Fibroblast of skin of abdomen (primary cell): ENCODE measurements around the gene ZIC2.
A peak's percentile ranks its signal among the peaks of the same experiment; 100 is the strongest.

Source experiments
- DNase-seq: peaks from one replicate; pipeline ENCODE4 v3.0.0-alpha.2; 2013

ZIC2 gene

DNA sequence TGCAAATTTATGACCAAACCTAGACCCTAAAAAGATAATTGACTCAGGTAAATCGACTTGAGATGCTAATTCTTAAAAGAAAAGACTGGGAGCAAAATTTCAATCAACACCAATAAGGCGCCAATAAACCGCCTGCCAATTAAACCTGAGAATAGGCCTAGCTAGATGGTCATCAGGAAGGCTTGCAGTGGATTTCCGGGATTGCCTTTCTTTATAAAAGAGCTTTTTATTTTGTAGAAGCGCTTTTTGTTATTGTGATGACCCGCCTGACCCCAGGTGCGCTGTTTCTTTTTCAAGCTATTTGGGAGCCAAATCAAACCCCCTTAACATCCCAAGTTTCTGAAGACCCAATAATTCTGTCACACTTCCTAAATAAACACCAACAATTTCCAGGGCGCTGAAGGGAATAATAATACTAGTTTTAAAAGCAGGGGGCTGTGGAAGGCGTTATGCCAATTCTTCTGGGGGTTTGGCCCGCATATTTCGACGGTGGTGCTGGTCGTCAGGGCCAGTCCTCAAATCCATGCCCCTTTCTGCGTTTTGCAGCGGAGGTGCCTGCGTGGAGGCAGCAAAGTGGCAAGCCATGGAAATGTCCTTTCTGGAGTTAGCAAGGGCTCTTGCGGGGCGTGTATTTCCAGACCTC is 7.2 kb upstream of the ZIC2 start:
- DNase-seq: no peak

DNA sequence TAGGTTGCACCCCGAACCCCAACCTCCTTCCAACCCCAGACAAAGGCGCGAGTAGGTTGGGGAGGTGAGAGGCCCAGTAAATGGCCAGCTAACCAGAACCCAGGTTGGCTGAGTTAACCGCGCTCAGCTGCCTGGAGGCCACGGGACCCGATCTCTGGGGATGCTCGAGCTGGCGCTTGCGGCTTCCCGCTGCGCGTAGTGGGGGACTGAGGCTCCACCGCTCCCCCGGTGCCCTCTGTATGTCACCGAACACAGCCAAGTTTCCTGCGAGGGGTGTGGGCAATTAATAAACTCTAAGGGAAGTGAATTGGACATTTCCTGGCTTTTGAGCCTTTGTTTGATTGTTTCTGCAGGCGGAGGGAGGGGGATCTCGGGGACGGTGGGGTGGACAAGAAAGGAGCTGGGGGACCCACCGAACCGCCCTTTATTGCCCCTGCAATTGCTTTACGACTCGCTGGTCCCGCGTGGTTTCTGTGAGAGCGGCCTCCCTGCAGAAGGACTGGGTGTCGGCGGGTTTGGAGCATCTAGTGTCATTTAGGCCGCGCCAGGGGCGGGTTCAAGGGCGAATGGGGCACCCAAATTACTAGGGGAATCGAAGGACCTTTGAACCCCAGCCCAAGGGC is 6.5 kb upstream of the ZIC2 start:
- no peak for DNase-seq

DNA sequence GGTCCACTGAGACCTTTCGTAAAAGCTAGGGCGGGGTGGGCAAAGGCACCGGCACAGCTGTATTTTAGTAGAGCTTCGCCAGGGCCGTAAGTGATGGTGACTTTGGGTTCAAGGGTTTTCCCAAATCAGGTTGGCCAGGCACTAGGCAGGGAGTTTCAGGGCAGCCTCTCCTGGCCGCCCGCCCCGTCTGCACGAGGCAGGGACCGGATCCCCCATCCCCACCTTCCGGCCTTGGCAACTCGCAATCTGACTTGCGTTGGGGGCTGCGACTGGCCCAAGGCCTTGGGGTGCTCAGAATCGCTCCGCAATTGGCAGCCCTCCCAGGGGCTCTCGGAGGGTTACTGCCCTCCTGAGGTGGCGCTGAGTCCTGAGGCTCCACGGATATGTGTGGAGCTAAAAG is 6.0 kb upstream of the ZIC2 start:
- DNase-seq: no peak

DNA sequence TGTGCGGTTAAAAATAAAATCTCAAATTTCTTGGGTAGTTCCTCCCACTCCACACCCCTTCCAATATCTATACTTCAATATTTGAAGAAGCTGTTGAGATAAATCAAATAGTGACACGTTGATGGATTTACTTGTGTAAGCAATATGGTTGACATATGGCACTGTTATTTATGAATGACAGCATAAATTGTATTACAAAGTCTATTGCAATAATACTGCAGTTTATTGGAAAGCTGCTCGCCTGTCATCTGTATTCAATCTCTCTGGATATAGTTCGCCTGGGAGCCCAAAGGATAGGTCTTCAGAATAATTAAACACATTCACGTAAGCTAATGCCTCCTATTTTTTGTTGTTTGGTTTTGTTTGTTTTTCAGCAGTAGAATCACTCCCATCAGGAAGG is 5.0 kb upstream of the ZIC2 start:
- no peak for DNase-seq

DNA sequence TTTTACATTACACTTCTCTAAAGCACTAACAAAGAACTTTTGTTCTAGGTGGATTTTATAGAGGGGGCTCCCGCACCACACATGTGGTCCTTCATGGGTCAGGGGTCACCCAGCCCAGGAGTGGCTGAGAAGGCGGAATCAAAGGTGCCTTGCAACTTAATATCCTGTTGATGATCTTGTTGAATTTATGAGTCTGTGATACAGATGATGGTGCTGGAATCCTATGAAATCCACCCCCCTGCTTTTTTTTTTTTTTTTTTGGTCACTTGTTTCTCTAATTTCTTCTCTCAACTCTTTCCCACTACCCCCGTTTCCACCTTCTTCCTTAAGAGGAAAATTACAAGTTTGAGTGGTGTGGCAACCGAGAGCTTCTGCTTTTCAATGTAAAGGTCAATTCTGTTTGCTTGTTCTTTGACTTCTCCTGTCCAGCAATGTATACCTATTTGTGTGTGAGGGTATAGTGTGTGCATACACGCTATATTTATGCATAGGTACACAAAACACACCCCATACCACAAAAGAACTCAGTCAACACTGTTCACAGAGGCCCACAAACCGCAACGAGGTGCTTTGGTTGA is 4.2 kb upstream of the ZIC2 start:
- DNase-seq: no peak

DNA sequence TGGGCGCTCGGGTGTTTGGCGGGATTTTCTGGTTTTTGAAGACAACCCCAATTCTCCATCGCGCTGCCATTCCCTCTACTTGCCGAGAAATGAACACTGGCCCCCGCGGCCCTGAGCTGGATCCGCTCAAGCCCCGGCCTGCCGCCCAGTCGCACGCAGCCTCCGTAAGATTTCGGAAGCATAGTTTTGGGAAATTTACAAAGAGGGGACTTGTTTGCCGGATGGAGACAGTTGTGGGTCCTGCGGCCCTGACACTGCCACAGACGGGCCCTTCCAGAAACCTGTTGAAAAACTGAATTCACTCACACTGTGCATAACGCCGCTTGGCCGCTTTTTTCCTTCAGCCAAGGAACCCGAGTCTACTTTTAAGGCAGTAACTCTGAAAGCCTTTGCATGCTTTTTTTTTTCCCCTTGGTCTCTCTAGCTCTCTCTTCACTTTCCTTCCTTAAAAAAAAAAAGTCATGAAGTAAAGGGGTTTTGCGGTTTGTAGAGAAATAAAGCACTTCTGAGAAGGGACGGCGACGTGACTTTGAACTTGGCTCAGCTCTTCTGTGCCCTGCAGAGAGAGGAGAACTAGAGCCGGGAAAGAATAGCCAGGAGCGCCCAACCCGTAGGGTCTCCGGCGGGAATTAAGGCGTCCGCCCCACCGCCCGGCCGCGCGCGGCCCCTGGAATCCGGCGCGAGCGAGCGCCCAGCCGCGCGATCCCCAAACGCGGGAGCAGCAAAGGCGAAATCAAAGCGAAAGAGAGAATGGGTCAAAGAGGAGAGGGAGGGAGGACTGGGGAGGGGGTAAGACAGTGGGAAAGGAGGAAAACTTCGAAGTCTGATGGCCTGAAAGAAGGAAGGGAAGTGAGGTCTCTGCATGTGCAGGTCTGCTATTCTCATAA is 3.4 kb upstream of the ZIC2 start:
- no peak for DNase-seq

DNA sequence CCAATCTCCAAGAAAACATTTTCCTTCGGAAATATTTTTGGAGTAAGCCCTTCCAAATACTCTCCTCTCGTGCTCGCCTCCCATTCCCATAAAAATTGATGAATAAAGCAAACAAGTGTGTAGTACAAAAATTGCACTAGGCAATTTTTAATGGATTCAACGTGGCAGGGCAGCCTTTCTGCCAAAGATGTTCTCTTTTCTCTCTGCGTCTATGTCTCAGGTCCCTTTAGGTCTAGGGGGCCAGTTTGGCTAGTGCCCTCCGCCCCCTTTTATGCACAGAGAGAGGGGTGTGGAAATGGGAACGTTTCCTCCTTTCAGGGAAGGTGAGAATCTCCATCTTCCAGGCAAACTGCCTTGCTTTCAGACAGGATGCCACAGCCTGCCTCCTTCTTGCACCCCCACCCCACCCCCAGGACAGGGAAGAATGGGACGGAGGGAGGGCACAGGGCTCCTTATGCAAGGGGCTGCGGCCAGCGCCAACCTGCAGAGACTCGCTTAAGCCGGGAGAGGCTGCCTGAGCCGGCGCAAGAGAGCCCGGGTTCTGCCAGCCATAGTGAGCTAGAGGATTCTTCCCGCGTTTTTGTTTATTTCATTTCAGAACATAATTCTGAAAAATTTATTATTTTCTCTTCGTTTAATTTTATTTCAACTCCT is 2.7 kb upstream of the ZIC2 start:
- DNase-seq: no peak

DNA sequence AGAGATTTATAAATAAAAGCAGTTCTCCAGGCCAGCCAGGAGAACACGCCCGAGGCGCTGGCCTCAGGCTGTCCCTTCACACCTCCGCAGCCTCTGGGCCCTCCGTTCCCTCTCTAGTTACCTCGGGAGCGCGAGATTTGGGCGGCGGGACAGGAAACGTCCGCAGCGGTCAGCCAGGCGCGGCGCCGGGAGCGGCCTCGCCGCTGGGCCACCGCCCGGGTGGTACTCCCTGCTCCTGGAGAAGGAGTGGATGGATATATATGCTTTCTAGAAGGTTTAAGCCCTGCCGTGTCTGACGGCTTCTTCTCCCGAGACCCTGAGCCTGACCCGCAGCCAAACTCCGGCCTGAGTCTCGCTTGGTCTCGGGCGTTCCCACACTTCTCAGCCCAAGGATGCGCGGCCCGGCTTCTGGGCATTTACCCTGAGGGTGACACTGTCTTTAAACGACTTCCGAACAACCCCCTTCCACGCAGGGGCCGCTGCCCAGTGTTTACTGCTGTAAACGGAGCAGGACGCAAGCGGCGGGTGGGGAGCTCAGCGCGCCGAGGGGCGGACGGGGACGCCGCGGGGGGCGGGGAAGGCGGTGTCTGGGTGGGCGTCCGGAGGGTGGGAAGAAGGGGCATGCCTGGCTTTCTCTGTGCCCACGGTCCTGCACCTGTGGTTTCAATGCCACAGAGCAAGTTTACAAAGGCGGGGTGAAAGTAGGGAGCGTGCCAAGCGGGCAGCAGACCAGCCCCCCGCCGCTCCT is 2.0 kb upstream of the ZIC2 start:
- no peak for DNase-seq

DNA sequence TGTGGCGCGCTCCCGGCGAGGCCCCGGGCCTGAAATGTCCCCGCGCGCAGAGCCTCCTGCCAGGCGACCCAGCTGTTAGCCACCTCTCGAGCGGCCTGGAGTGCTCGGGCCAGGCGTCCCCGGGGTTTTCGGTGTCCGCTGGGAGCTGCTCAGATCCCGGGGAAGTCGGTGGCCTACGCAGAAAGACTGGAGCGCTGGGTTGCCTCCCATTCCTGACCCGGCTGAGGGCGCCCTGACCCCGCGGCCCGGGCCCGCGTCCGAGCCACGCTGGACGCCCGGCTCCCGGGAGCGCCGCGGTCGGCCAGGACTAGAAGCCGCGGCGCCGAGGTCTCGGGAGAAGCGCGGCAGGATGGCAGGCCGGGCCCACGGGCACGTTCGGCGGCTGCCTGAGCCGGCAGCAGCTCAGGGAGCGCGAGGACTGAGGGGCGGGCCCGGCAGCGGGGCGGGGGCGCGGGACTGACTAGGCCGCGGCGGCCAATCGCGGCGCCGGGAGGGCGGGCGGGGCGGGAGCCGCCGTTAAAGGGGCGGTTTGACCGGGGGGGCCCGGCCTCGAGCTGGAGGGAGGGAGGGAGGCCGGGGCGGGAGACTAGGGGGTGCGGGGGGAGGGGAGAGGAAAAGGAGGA is 1.3 kb upstream of the ZIC2 start:
- peak; percentile 48 for DNase-seq

DNA sequence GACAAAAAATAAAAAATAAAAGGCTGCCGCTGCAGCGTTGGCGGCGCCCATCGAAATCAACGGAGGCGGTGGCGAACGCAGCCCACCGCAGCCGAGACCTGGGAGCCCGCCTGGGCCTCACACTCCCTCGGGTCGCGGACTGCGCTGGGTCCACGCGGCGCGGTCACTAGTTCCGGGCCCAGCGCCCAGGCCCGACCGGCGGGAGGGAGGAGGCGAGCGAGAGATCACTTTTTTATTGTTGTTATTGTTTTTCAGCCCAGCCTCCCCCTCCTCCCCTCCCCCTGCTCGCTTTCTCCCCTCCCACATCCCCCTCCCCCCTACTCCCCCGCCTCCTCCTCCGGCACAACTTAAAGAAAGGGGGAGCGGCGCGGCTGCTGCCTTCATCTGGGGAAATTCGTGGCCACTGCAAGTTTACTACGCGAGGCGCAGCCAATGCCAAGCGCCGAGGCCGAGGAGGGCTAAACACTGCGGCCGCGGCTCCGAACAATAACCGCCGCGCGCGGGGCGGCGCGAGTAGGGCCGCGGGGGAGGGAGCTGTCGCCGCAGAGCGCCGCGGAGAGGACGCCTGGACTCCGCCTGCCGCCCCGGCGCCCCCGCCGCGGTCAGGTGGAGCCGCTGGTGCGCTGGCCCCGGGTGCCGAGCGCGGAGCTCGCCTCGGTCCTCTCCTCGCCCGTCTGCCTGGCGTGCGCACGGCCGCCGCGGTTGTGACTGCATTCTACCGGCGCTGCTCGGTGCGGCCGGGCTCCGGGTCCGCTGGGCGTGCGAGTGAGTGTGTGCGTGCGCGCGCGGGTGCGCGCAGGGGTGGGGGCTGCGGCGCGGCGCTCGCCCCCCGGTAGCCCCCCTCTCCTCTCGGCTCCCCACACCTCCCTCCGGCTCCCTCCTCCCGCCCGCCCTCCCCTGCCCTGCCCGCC is 505 bp upstream of the ZIC2 start:
- DNase-seq: no peak

DNA sequence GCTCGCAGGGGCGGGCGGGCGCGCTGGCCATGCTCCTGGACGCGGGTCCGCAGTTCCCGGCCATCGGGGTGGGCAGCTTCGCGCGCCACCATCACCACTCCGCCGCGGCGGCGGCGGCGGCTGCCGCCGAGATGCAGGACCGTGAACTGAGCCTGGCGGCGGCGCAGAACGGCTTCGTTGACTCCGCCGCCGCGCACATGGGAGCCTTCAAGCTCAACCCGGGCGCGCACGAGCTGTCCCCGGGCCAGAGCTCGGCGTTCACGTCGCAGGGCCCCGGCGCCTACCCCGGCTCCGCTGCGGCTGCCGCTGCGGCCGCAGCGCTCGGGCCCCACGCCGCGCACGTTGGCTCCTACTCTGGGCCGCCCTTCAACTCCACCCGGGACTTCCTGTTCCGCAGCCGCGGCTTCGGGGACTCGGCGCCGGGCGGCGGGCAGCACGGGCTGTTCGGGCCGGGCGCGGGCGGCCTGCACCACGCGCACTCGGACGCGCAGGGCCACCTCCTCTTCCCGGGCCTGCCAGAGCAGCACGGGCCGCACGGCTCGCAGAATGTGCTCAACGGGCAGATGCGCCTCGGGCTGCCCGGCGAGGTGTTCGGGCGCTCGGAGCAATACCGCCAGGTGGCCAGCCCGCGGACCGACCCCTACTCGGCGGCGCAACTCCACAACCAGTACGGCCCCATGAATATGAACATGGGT is 599 bp downstream of the ZIC2 start:
- no peak for DNase-seq

DNA sequence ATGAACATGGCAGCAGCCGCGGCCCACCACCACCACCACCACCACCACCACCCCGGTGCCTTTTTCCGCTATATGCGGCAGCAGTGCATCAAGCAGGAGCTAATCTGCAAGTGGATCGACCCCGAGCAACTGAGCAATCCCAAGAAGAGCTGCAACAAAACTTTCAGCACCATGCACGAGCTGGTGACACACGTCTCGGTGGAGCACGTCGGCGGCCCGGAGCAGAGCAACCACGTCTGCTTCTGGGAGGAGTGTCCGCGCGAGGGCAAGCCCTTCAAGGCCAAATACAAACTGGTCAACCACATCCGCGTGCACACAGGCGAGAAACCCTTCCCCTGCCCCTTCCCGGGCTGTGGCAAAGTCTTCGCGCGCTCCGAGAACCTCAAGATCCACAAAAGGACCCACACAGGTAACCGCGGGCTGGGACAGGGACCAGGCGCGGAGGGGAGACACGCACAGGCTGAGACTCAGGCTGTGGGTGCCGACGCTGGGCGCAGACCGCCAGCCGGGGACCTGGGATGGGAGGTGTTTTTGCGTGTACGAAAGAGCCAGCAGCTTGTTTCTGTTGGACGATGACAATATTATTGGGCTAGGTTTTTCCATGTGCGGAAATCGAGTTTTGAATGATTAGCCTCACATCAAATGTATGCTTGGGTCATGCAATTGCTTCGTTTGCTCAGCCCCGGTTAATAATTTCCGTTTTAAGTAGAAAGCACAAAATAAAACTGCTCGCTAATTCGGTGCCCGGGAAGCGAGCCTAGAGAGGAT is 1.3 kb downstream of the ZIC2 start:
- DNase-seq: no peak

DNA sequence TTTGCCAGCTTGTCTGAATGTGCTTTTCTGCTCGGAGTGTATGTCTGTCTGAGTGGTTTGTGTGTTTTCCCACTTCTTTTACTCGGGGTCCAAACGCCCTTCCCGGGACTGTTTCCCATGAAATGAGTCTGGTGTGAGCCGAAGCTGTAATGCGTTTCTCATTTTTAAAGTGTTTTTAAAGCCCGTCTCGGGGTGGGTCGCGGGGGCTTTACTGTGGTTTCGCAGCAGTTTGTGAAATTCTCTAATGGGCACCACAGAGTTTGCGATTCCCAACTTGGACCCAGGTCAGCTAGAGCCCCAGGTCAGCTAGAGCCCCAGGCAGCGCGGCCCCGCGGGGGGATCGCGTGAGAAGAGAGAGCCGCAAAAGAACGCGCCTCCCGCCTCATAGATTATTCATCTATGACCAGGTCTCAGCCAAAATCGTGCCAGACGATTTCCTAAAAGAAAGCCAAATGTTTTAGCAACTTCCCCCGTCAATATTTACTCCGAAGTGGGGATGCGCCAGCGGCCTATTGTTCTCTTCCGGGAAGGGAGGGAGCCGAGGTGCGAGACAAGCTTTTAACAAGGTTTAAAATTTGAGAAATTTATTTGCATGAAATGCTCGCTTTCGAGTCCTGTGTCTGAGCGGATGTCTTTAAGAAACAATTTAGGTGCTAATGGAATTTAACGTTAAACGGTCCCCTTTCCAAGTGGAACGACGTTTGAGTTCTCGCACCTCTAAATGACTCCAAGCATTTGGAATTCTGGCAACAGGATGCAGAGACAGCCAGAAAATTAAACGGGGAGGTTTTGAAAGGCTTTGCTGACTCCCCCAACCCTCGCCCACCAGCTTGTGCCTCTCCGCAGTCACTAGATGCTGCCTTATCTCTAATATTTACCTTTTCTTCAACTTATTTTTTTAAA is 2.2 kb downstream of the ZIC2 start:
- no peak for DNase-seq

DNA sequence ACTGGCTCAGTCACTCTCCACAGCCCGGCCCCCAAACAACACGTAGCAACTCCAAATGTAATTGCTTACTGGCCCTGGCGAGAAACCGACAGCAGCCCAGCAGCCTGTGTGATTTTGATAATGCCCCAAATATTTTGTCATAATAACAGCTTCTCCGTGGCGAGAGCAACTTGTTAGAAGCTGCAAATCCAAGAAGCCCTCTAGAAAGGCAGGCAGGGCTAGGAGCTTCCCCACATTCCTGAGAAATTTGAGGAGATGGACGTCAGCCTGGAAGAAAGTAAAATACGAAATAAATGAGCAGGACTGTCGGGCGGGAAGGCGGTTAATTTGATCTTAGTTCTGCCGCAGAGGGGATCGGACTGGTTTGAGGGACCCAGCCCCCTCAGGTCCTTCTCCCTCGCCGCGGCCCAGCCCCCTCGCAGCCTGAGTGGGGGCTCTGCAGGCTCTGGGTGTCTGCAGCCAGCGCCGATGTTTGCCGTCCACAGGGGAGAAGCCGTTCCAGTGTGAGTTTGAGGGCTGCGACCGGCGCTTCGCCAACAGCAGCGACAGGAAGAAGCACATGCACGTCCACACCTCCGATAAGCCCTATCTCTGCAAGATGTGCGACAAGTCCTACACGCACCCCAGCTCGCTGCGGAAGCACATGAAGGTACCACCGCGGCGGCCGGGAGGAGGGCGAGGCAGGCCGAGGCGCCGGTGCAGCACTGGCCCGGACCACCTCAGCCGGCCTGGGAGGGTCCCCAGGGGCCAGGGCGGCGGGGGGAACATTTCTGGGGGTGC is 3.1 kb downstream of the ZIC2 start:
- no peak for DNase-seq

DNA sequence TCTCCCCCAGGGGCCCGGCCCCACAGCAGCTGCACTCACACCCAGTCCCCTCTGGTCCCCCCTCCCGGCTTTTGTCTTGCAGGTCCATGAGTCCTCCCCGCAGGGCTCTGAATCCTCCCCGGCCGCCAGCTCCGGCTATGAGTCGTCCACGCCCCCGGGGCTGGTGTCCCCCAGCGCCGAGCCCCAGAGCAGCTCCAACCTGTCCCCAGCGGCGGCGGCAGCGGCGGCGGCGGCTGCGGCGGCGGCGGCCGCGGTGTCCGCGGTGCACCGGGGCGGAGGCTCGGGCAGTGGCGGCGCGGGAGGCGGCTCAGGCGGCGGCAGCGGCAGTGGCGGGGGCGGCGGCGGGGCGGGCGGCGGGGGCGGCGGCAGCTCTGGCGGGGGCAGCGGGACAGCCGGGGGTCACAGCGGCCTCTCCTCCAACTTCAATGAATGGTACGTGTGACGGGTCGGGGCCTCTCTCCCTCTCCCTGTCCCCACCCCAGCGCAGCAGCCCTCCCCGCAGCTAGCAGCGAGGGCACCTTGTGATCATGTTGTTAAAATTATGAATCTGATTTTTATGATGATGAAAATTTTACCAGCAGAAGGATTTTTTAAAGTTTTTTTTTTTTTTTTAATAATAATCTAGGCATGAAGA is 3.8 kb downstream of the ZIC2 start:
- DNase-seq: no peak

DNA sequence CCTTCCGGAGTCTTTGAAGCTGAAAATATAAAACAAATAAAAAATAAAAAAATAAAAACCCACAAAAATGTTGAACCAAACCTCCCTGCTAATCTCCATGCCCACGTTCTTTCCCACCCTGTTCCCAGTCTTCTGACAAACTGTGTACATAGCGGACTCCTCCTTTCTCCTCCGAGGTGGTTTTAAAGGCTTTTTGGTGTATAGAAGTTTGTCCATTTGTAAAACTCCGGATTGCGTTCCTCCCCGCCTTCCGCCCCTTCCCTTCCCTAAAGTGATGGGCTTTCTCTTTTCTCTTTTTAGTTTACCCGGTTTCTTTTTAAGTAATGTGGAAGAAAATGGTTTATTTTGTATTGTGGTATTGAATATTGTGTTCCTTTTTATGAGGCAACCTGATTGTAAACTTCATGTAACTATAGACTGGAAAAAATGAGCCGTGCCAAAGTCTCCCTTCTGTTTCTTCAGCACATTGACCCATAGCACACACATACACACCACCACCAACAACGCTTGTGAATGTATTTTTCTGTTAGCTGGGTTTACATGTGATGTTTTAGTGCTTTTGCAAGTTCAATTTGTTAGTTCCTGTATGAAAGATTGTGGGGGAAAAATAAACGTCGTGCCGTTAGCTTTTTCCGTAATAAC is 4.4 kb downstream of the ZIC2 start:
- no peak for DNase-seq
